ENCODE measurements around the gene POLR1C. TPM values are rescaled to one million over a fixed set of nuclear protein-coding genes. Genes with fewer than 3 reads are reported as not detected.

POLR1C gene
- total and polyA plus RNA-seq, 4 donors, result 10.8 to 24.3 (median 19.0) TPM

DNA sequence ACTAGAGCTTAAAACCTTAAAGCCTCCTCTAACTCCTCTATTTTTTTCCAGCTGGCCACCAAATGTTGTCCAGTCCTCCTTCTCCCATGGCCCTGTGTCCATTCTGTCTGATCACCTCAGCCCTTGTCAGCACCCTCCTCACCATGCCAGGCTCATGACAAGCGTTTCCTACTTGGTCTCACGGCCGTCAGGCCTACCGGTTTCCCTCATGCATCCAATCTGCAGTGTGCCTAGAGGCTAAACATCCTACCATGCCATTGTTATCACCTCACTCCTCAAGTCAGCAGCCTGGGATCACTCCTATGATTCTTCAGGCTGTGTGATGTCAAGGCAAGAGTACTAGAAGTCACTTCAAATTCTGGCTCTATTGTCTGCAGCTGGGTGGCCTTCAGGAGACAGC lies 49.1 kb upstream of the POLR1C start:
- Histone ChIP-seq H3K9me3 (ENCODE audit: control insufficient read depth in 4 of 4, low read length in 3 of 4) (no peaks in the 10 kb centered on the region), H3K4me1 (ENCODE audit: control insufficient read depth in 4 of 4, insufficient read depth in 4 of 4, low read length in 3 of 4) (no peaks in the 10 kb centered on the region), H3K27ac (ENCODE audit: low read depth in 1 of 2, low read length in 2 of 2) (no peak overlapping the region), H3K27me3 (ENCODE audit: control insufficient read depth in 4 of 4, insufficient read depth in 4 of 4, low read length in 3 of 4) (no peaks in the 10 kb centered on the region), H3K36me3 (ENCODE audit: control insufficient read depth in 4 of 4, insufficient read depth in 3 of 4, low read depth in 1 of 4, low read length in 3 of 4) (no peaks in the 10 kb centered on the region), H3K9ac (ENCODE audit: low read depth in 1 of 2, low read length in 2 of 2) (no peak overlapping the region), H3K4me3 (ENCODE audit: low read depth in 1 of 3, low read length in 3 of 3) (no peak overlapping the region)
- TF ChIP-seq SP1 (IDR thresholded peaks at IDR 0.05), result no peak
- TF ChIP-seq, protein P1, sequence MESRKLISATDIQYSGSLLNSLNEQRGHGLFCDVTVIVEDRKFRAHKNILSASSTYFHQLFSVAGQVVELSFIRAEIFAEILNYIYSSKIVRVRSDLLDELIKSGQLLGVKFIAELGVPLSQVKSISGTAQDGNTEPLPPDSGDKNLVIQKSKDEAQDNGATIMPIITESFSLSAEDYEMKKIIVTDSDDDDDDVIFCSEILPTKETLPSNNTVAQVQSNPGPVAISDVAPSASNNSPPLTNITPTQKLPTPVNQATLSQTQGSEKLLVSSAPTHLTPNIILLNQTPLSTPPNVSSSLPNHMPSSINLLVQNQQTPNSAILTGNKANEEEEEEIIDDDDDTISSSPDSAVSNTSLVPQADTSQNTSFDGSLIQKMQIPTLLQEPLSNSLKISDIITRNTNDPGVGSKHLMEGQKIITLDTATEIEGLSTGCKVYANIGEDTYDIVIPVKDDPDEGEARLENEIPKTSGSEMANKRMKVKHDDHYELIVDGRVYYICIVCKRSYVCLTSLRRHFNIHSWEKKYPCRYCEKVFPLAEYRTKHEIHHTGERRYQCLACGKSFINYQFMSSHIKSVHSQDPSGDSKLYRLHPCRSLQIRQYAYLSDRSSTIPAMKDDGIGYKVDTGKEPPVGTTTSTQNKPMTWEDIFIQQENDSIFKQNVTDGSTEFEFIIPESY (IDR thresholded peaks at IDR 0.05), result no peak
- TF ChIP-seq, protein P2, sequence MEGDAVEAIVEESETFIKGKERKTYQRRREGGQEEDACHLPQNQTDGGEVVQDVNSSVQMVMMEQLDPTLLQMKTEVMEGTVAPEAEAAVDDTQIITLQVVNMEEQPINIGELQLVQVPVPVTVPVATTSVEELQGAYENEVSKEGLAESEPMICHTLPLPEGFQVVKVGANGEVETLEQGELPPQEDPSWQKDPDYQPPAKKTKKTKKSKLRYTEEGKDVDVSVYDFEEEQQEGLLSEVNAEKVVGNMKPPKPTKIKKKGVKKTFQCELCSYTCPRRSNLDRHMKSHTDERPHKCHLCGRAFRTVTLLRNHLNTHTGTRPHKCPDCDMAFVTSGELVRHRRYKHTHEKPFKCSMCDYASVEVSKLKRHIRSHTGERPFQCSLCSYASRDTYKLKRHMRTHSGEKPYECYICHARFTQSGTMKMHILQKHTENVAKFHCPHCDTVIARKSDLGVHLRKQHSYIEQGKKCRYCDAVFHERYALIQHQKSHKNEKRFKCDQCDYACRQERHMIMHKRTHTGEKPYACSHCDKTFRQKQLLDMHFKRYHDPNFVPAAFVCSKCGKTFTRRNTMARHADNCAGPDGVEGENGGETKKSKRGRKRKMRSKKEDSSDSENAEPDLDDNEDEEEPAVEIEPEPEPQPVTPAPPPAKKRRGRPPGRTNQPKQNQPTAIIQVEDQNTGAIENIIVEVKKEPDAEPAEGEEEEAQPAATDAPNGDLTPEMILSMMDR (IDR thresholded peaks at IDR 0.05; ENCODE audit: low read depth, low read length, missing input control), result no peak
- TF ChIP-seq, protein P3, sequence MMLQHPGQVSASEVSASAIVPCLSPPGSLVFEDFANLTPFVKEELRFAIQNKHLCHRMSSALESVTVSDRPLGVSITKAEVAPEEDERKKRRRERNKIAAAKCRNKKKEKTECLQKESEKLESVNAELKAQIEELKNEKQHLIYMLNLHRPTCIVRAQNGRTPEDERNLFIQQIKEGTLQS (IDR thresholded peaks at IDR 0.05), result no peak
- no peak for TF ChIP-seq TAF1 (conservative IDR thresholded peaks at IDR 0.05)
- TF ChIP-seq FOXA1 (IDR thresholded peaks at IDR 0.05), result no peak
- TF ChIP-seq, protein P4, sequence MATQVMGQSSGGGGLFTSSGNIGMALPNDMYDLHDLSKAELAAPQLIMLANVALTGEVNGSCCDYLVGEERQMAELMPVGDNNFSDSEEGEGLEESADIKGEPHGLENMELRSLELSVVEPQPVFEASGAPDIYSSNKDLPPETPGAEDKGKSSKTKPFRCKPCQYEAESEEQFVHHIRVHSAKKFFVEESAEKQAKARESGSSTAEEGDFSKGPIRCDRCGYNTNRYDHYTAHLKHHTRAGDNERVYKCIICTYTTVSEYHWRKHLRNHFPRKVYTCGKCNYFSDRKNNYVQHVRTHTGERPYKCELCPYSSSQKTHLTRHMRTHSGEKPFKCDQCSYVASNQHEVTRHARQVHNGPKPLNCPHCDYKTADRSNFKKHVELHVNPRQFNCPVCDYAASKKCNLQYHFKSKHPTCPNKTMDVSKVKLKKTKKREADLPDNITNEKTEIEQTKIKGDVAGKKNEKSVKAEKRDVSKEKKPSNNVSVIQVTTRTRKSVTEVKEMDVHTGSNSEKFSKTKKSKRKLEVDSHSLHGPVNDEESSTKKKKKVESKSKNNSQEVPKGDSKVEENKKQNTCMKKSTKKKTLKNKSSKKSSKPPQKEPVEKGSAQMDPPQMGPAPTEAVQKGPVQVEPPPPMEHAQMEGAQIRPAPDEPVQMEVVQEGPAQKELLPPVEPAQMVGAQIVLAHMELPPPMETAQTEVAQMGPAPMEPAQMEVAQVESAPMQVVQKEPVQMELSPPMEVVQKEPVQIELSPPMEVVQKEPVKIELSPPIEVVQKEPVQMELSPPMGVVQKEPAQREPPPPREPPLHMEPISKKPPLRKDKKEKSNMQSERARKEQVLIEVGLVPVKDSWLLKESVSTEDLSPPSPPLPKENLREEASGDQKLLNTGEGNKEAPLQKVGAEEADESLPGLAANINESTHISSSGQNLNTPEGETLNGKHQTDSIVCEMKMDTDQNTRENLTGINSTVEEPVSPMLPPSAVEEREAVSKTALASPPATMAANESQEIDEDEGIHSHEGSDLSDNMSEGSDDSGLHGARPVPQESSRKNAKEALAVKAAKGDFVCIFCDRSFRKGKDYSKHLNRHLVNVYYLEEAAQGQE (IDR thresholded peaks at IDR 0.05), result no peak
- no peak for TF ChIP-seq NR2F2 (IDR thresholded peaks at IDR 0.05)
- no peak for TF ChIP-seq HNF4A (conservative IDR thresholded peaks at IDR 0.05)
- no peak for TF ChIP-seq EGR1 (IDR thresholded peaks at IDR 0.05; ENCODE audit: low read depth in 2 of 2)
- TF ChIP-seq YY1 (IDR thresholded peaks at IDR 0.05), result no peak
- TF ChIP-seq, protein P5, sequence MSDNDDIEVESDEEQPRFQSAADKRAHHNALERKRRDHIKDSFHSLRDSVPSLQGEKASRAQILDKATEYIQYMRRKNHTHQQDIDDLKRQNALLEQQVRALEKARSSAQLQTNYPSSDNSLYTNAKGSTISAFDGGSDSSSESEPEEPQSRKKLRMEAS (IDR thresholded peaks at IDR 0.05), result no peak
- no peak for TF ChIP-seq JUND (IDR thresholded peaks at IDR 0.05)
- TF ChIP-seq RXRA (IDR thresholded peaks at IDR 0.05), result no peak
- no peak for TF ChIP-seq RAD21 (IDR thresholded peaks at IDR 0.05)
- DNase-seq (ENCODE audit: low spot score), result no peak
- WGBS, result 85% methylated on average over 4 of the region's 4 CpGs

DNA sequence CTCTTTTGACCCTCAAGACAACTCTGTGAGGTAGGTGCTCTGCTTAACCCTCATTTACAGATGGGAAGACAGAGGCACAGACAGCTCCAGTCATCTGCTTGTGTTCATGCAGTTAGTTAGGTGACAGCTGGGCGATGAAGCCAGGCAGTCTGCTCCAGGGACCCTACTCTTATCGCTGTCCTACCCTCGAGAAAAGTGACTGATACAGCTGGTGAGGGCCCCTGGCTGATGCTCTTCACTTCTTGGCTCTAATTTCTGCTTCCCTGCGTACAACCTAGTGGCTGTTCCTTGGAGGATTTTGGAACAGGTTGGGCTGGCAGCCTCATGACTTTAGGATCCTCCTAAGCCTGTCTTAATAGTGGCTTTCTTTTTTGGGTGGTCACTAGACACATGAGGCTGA lies 48.6 kb upstream of the POLR1C start:
- H3K36me3 ChIP-seq (ENCODE audit: control insufficient read depth in 4 of 4, insufficient read depth in 3 of 4, low read depth in 1 of 4, low read length in 3 of 4), result no peaks in the 10 kb centered on the region
- H3K27me3 ChIP-seq (ENCODE audit: control insufficient read depth in 4 of 4, insufficient read depth in 4 of 4, low read length in 3 of 4), result no peaks in the 10 kb centered on the region
- DNase-seq (ENCODE audit: low spot score), result no peak
- no peak overlapping the region for H3K4me3 ChIP-seq (ENCODE audit: low read depth in 1 of 3, low read length in 3 of 3)
- TF ChIP-seq RXRA (IDR thresholded peaks at IDR 0.05) (no peak), SP1 (IDR thresholded peaks at IDR 0.05) (no peak), TAF1 (conservative IDR thresholded peaks at IDR 0.05) (no peak), GABPA (IDR thresholded peaks at IDR 0.05 in 1 of 2, conservative IDR thresholded peaks at IDR 0.05 in 1 of 2) (no peak), YY1 (IDR thresholded peaks at IDR 0.05) (no peak), FOXA2 (IDR thresholded peaks at IDR 0.05) (no peak), EGR1 (IDR thresholded peaks at IDR 0.05; ENCODE audit: low read depth in 2 of 2) (no peak)
- TF ChIP-seq, protein P1 (IDR thresholded peaks at IDR 0.05), result no peak
- TF ChIP-seq, protein P2 (IDR thresholded peaks at IDR 0.05; ENCODE audit: low read depth, low read length, missing input control), result no peak
- no peak overlapping the region for H3K27ac ChIP-seq (ENCODE audit: low read depth in 1 of 2, low read length in 2 of 2)
- no peaks in the 10 kb centered on the region for H3K4me1 ChIP-seq (ENCODE audit: control insufficient read depth in 4 of 4, insufficient read depth in 4 of 4, low read length in 3 of 4)
- no peak overlapping the region for H3K9ac ChIP-seq (ENCODE audit: low read depth in 1 of 2, low read length in 2 of 2)
- WGBS, result 84% methylated on average over 4 of the region's 4 CpGs
- H3K9me3 ChIP-seq (ENCODE audit: control insufficient read depth in 4 of 4, low read length in 3 of 4), result no peaks in the 10 kb centered on the region

Data from liver (tissue), 9 donors.